Measurements from ENCODE around the gene SND1. TPM values are rescaled to one million over a fixed set of nuclear protein-coding genes. Genes with fewer than 3 reads are reported as not detected.

SND1 gene
- total RNA-seq, 1 experiment from 2014 or later: 218 TPM

GRCh38 chr7:128128401-128128800 is 476.4 kb downstream of the SND1 start:
- H3K4me3 Mint-ChIP-seq: no peak overlapping the region
- Histone ChIP-seq H3K23me2 (ENCODE audit: insufficient read length, low read depth, low read length, poor library complexity, severe bottlenecking) (no peaks in the 10 kb centered on the region), H3T11ph (ENCODE audit: low read length) (no peak overlapping the region), H3K56ac (ENCODE audit: insufficient read length, low read depth, low read length) (no peak overlapping the region), H3K79me2 (ENCODE audit: insufficient read depth, low read length) (no peaks in the 10 kb centered on the region), H3K27me3 (ENCODE audit: insufficient read depth, low read length) (no peaks in the 10 kb centered on the region), H3K4me2 (ENCODE audit: insufficient read depth, insufficient read length, low read length) (no peak overlapping the region), H3K23ac (ENCODE audit: insufficient read length, low read depth, low read length) (no peak overlapping the region), H4K91ac (ENCODE audit: insufficient read length, low read depth, low read length) (no peak overlapping the region), H2BK20ac (ENCODE audit: low read depth, low read length, poor library complexity, severe bottlenecking) (no peak overlapping the region), H2AFZ (ENCODE audit: low read length) (no peak overlapping the region), H2BK15ac (ENCODE audit: low read depth, low read length) (no peak overlapping the region), H3K9me3 (ENCODE audit: control insufficient read depth, low read depth, low read length) (no peaks in the 10 kb centered on the region), H2BK120ac (ENCODE audit: low read depth, low read length, poor library complexity, severe bottlenecking) (no peak overlapping the region), H3K27ac (ENCODE audit: insufficient read length, low read depth, low read length) (no peak overlapping the region), H3K79me1 (ENCODE audit: insufficient read depth, low read depth, low read length, poor library complexity, severe bottlenecking) (no peaks in the 10 kb centered on the region), H4K20me1 (ENCODE audit: control insufficient read depth, insufficient read depth, insufficient read length) (no peaks in the 10 kb centered on the region), H3K18ac (ENCODE audit: insufficient read length, low read depth, low read length) (no peak overlapping the region), H2BK5ac (ENCODE audit: insufficient read length, low read length) (no peak overlapping the region), H2AK5ac (ENCODE audit: insufficient read length, low read length) (no peak overlapping the region), H3K4me1 (ENCODE audit: insufficient read depth, low read length) (no peaks in the 10 kb centered on the region), H3K14ac (ENCODE audit: insufficient read depth, low read length) (no peak overlapping the region), H3K9ac (ENCODE audit: extremely low read depth, insufficient read length, low read length) (no peak overlapping the region), H4K5ac (ENCODE audit: insufficient read length, low read depth, low read length) (no peak overlapping the region), H4K8ac (replicated peaks; ENCODE audit: insufficient read length, low read depth, low read length) (no peak overlapping the region), H3K4ac (ENCODE audit: low read depth, low read length) (no peak overlapping the region), H2BK12ac (ENCODE audit: insufficient read length, low read depth, low read length) (no peak overlapping the region)
- WGBS (ENCODE audit: extremely low coverage, insufficient read length, low lambda C conversion rate): 100% methylated on average over 1 of the region's 3 CpGs
- no peak overlapping the region for H3K27ac Mint-ChIP-seq
- H3K4me1 Mint-ChIP-seq: peaks cover under 1 to 2% of the 10 kb centered on the region in 2 experiments; a peak in 1 of 4 replicates
- H3K36me3 Mint-ChIP-seq (ENCODE audit: insufficient read depth in 1 of 3, low read depth in 3 of 3): no peaks in the 10 kb centered on the region
- H3K27me3 Mint-ChIP-seq (ENCODE audit: low read depth): peaks cover 9% of the 10 kb centered on the region
- no peaks in the 10 kb centered on the region for H3K9me3 Mint-ChIP-seq
- no peak for DNase-seq
- no peak for TF ChIP-seq CTCF (conservative IDR thresholded peaks at IDR 0.05)

Data from H9 (cell line).